AG09309 (cell line): ENCODE results near the gene SLC52A3.

ENCODE experiments used
- DNase-seq: peaks from one replicate; pipeline ENCODE4 v3.0.0-alpha.2; 2010; ENCODE audit warnings: low read depth
- H3K4me3 ChIP-seq: 2 replicates; pipeline ENCODE4 v1.5.1; 2011; ENCODE audit warnings: mild to moderate bottlenecking, low read depth, low read length, moderate library complexity; ENCODE audit not compliant: control insufficient read depth
- CTCF ChIP-seq: IDR thresholded peaks from 2 replicates; pipeline ENCODE4 v1.5.1; 2011; ENCODE audit warnings: mild to moderate bottlenecking, low read depth, low read length, inconsistent platforms; ENCODE audit not compliant: insufficient read depth, control insufficient read depth; ENCODE audit errors: missing control alignments

Gene SLC52A3

GRCh38 chr20:796921-797320 is 28.6 kb upstream of the SLC52A3 start:
- no peak for DNase-seq
- no peak overlapping the region for H3K4me3 ChIP-seq
- TF ChIP-seq CTCF: no peak

- no peak overlapping the region for H3K4me3 ChIP-seq
- DNase-seq: no peak
- TF ChIP-seq CTCF: no peak
Measured at GRCh38 chr20:792248-792647, 23.9 kb upstream of the SLC52A3 start.

GRCh38 chr20:791056-791455 is 22.8 kb upstream of the SLC52A3 start:
- no peak for TF ChIP-seq CTCF
- no peak overlapping the region for H3K4me3 ChIP-seq

GRCh38 chr20:787825-788224 is 19.5 kb upstream of the SLC52A3 start:
- TF ChIP-seq CTCF: no peak
- DNase-seq: no peak
- H3K4me3 ChIP-seq: no peak overlapping the region

More at GRCh38 chr20:791056-791455, 22.8 kb upstream of the SLC52A3 start:
- DNase-seq: no peak

- TF ChIP-seq CTCF: no peak
- DNase-seq: no peak
- H3K4me3 ChIP-seq: no peak overlapping the region
Measured at GRCh38 chr20:779771-780170, 11.5 kb upstream of the SLC52A3 start.

- no peak for DNase-seq
- no peak for TF ChIP-seq CTCF
- H3K4me3 ChIP-seq: no peak overlapping the region
Measured at GRCh38 chr20:776165-776564, 7.9 kb upstream of the SLC52A3 start.

- no peak for TF ChIP-seq CTCF
- DNase-seq: no peak
- no peak overlapping the region for H3K4me3 ChIP-seq
Measured at GRCh38 chr20:775679-776135, 7.4 kb upstream of the SLC52A3 start.
